GM19452 (cell line): ENCODE data around the gene VEPH1.
A peak's percentile ranks its signal among the peaks of the same experiment; 100 is the strongest.

Experiments
- ATAC-seq: cut with Tn5 transposase; IDR thresholded peaks from one replicate; pipeline ENCODE4 v1.9.1; 2021; ENCODE audit not compliant: unreplicated experiment

VEPH1 gene

GRCh38 chr3:157311633-157312375 lies 191.4 kb downstream of the VEPH1 start:
- no peak for ATAC-seq

GRCh38 chr3:157310329-157311052 lies 192.7 kb downstream of the VEPH1 start:
- peak; percentile 44 for ATAC-seq

DNA sequence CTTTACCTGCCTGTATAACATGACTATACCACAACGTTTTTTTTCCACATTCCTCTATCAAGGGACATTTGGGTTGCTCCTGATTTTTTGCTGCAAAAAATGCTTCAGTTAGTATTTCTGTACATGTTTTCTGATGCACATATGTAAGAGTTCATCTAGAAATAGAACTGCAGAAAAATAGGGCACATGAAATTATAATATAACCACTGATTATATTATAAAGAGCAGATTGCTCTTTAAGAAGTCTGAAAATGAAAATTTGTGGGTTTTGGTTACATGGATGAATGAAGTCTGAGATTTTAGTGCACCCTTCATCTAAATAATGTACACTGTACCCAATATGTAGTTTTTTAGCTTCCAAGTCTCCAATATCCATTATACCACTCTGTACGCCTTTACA lies 196.7 kb downstream of the VEPH1 start:
- no peak for ATAC-seq

DNA sequence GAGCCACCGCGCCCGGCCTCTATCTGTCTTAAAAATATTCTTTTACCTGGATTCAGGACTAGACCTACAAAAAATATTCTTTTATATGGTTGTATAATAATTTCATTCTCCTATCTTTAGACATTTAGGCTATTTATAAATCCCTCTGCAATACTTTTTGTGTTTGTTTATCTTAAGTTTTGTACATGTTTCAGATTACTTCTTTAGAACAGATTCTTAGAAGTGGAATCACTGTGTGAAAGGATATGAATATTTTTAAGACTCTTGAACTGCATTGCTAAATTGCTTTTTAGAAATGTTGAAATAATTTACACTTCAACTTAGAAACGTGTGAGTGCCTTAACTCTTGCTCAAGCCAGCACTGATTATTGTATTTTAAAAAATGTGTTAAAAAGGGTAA lies 197.8 kb downstream of the VEPH1 start:
- no peak for ATAC-seq

GRCh38 chr3:157301755-157302154 lies 201.5 kb downstream of the VEPH1 start:
- ATAC-seq: no peak

GRCh38 chr3:157300981-157301663 lies 202.1 kb downstream of the VEPH1 start:
- ATAC-seq: no peak

DNA sequence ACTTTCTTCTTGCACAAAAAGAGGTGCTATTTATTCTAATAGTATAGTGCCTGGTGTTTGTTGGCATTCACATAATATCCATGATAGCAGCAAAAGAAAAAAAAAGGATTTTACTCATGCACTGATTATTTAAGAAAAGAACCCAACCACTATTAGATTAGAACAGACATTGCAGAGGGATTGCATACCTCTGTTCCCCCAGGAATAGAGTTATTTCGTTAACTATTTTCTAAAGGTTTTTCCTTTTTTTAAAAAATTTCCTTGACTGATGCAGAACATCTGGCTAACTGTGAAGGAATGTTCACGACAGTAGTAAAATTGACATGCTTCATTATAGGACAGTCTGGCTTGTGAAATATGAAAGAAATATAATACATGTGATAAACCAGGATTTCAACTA lies 203.1 kb downstream of the VEPH1 start:
- ATAC-seq: no peak

DNA sequence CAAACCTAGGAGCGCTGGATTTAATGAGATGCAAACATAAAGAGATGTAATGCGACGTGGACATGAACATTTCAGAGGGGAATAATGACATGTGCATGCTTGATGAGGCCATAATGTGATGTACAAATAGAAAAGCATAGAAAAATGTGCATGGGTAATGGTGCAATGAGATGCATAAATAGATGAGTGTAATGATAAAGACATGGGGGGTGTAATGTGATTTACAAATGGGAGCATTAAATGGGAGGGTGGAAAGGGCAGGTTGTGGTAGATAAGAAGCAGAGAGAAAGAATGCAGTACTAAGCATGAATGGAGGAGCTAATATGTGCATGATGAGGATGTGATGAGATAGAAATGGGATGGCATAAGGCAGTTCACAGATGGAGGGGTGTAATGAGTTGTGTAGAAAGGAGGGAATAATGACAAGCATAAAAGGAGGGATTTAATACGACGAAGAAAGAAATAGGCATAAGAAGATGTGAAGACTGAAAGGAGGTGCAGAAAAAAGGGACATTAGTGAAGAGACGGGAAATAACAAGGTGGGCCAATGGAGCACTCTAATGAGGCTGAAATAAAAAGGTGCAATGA lies 205.8 kb downstream of the VEPH1 start:
- ATAC-seq: no peak

DNA sequence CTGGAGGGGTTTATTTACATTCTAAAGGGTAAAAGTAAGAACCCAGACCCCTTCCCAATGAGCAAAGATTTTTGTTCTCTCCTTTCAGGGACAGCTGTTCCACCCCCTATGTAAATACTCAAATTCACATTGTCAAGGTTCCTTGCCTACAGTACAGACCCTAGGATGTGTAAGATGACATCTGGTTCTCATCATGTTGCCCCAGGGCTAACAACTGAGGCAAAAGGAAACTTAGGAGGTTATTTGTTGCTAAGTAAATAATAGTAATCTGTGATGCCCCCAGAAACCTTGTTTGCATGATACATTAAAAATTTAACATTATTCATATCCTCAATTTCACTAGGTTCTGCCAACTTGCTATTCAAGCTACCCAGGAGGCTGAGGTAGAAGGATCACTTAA lies 208.3 kb downstream of the VEPH1 start:
- no peak for ATAC-seq

DNA sequence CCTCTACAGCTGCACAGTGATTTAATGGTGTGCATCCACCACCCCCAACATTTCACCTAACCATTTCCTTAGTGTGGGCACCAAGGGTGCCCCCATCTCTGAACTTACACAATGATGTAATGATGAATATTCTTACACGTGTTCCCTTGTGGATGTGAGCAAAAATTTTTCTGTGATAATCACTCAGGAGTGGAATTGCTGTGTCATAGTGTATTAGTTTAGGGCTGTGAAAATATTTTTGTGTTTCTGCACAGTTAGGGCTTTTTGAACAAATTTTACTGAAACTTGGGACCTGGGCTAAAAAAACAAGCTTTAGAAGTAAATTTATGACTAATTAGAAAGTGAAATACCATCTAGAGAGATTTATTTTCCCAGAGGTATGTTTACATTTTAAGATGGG lies 208.7 kb downstream of the VEPH1 start:
- ATAC-seq: no peak

DNA sequence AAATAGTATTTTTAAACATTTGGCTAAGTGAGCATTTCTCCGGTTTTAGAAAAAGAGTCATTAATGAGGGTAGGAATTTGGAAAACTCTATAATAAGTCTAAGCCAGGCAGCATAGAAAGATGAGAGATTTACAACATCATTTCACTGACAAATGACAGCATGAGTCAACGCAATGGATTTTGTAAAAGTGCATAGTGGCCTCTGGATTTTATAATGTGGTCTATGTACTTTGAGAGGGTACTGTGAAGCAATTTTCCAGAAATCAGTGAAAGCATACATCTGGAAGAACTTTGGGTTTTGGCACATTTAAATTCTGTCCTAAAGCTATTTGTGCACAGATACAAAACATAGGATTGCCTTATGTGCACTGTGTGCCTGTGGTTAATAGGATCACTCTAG lies 212.4 kb downstream of the VEPH1 start:
- ATAC-seq: no peak

GRCh38 chr3:157285966-157286365 lies 217.2 kb downstream of the VEPH1 start:
- ATAC-seq: no peak

GRCh38 chr3:157285141-157285540 lies 218.1 kb downstream of the VEPH1 start:
- no peak for ATAC-seq

DNA sequence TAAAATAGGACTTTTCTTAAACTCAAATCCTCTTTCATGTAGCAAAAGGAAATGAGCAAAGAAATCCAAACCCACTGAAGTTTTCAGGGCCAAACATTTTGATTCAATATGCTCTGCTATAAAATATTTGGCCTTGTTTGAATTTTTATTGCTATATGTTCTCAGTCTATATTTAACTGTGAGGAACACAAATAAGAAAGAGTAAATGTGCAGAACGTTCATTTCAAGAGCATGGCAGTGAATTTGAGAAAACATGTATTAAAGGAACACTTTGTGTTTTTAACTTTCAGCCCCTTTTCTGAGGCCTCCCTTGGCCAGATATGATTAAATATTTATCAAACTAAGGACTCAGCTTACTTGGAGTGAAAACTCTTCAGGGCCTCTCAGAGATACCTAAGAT lies 218.5 kb downstream of the VEPH1 start:
- no peak for ATAC-seq

- no peak for ATAC-seq
Observed at GRCh38 chr3:157282261-157283191, 220.7 kb downstream of the VEPH1 start.

DNA sequence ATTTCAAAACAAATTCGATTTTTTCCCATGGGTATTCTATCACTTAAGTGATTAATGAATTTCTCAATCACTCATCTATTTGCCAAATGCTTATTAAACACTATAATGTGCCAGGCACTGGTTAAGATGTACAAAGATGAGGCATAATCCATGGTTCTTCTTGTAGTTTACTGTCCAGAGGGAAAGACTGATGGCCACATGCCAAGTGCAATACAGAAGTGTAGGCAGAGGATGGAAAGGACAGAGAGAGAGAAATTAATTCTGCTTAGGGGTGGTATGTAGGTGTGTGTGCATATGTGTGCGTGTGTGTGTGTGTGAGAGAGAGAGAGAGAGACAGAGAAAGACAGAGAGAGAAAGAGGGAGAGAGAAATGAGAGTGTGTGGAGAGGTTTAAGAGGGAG lies 222.4 kb downstream of the VEPH1 start:
- no peak for ATAC-seq

DNA sequence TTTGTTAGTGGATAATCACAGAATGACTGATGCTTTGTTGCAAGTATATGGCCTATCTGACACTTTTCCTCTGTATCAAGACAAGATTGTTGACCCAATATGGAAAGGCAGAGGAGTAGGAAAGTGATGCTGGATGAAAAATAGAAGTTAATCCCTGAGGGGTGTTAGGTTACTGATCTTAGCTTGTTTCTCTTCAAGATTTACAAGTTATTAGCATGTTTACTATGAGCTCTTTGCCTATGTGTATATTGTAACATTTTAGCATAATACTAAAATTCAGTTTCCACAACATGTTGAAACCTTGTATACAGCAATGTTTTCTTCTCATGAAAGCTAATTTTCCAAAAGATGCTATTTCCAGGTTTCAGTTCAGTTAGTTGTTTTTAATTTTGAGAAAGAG lies 222.9 kb downstream of the VEPH1 start:
- no peak for ATAC-seq

DNA sequence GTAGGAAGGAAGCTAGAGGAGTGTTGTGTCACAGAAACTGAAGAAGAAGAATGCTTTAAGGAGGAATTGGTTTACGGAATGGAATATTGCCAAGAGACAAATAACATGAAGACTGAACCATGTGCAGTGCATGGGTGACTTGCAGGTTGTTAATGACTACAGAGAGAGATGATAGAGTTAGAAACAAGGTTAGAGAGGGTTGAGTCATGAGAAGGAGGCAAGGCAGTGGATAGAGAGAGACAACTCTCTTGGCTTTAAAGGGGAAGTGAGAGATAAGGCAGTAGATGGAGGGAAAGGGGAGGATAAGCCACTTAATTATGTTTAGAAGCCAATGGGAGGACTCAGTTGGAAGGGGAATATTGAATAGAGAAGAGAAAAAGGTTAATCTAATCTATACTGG lies 224.0 kb downstream of the VEPH1 start:
- no peak for ATAC-seq

GRCh38 chr3:157276801-157277200 lies 226.4 kb downstream of the VEPH1 start:
- ATAC-seq: no peak

GRCh38 chr3:157275832-157276231 lies 227.4 kb downstream of the VEPH1 start:
- ATAC-seq: no peak
